NCI-H526 treated with DMSO at 0.1 percent for 48 hours (cell line): Measurements from ENCODE around the gene TUBA4B.

Experiments
- DNase-seq: peaks from one replicate; lab custom pipeline; 2025; lab: John Stamatoyannopoulos, UW

Gene TUBA4B

GRCh38 chr2:219218732-219219701, 34.0 kb upstream of the TUBA4B start, which contains the start of gene ABCB6:
Gene ABCB6, minus strand, starts transcription at chr2:219218958. Its CDS starts 285 bp downstream, at chr2:219218673.
- peak; percentile 88 for DNase-seq

GRCh38 chr2:219219784-219220532, 33.1 kb upstream of the TUBA4B start:
- DNase-seq, result no peak

- DNase-seq, result no peak
Observed at GRCh38 chr2:219220652-219221402, 32.2 kb upstream of the TUBA4B start.

GRCh38 chr2:219221957-219222518, 31.0 kb upstream of the TUBA4B start:
- no peak for DNase-seq

GRCh38 chr2:219223831-219224610, 29.0 kb upstream of the TUBA4B start:
- DNase-seq, result no peak

- no peak for DNase-seq
Observed at GRCh38 chr2:219225350-219225749, 27.7 kb upstream of the TUBA4B start.

- DNase-seq, result no peak
Observed at GRCh38 chr2:219228041-219228910, 24.8 kb upstream of the TUBA4B start.

- DNase-seq, result no peak
Observed at GRCh38 chr2:219228911-219229304, 24.1 kb upstream of the TUBA4B start.

- peak; percentile 98 for DNase-seq
Observed at GRCh38 chr2:219229305-219230058, 23.6 kb upstream of the TUBA4B start, which contains the start of the genes ANKZF1 and ATG9A. Gene ANKZF1, plus strand, starts transcription at chr2:219229806. Its CDS starts 452 bp downstream, at chr2:219230258. Gene ATG9A, minus strand, starts transcription at chr2:219229636. Its CDS starts 1,612 bp downstream, at chr2:219228024.

- no peak for DNase-seq
Observed at GRCh38 chr2:219230059-219230540, 22.9 kb upstream of the TUBA4B start.

GRCh38 chr2:219234331-219234730, 18.7 kb upstream of the TUBA4B start:
- DNase-seq, result no peak

- no peak for DNase-seq
Observed at GRCh38 chr2:219243291-219243761, 9.7 kb upstream of the TUBA4B start.

GRCh38 chr2:219244789-219245147, 8.3 kb upstream of the TUBA4B start:
- DNase-seq, result no peak

GRCh38 chr2:219245148-219245898, 7.7 kb upstream of the TUBA4B start, which contains the start of the genes GLB1L and STK16:
Gene GLB1L, minus strand, starts transcription at chr2:219245444. Its CDS starts 1,871 bp downstream, at chr2:219243573.
Gene STK16, plus strand, starts transcription at chr2:219245479. Its CDS starts 521 bp downstream, at chr2:219246000.
- DNase-seq, result peak; percentile 64

- no peak for DNase-seq
Observed at GRCh38 chr2:219245899-219246230, 7.2 kb upstream of the TUBA4B start.

GRCh38 chr2:219246559-219246958, 6.5 kb upstream of the TUBA4B start:
- DNase-seq, result no peak

GRCh38 chr2:219247678-219248642, 5.1 kb upstream of the TUBA4B start:
- DNase-seq, result no peak
